Liver (tissue), 9 donors: ENCODE results near the gene SLC38A11. TPM values are rescaled to one million over a fixed set of nuclear protein-coding genes. Genes with fewer than 3 reads are reported as not detected.

Experiments used
- DNase-seq: peaks from one replicate; pipeline ENCODE4 v3.0.0-alpha.2; 2017; ENCODE audit warnings: low spot score
- H3K27ac ChIP-seq, 2 donors: one replicate each; pipeline ENCODE4 v1.7.0; 2013; ENCODE audit warnings: inconsistent platforms in 2 of 2, low read length in 2 of 2, control low read depth in 1 of 2, low read depth in 1 of 2, mild to moderate bottlenecking in 1 of 2
- H3K27me3 ChIP-seq, 4 donors: one replicate each; pipeline versions ENCODE4 v1.6.1 to v1.7.0; 2013; ENCODE audit warnings: low read length in 3 of 4, inconsistent platforms in 1 of 4, mild to moderate bottlenecking in 1 of 4, moderate library complexity in 1 of 4; ENCODE audit not compliant: control insufficient read depth in 4 of 4, insufficient read depth in 4 of 4
- H3K36me3 ChIP-seq, 4 donors: one replicate each; pipeline versions ENCODE4 v1.6.1 to v1.7.0; 2013; ENCODE audit warnings: low read length in 3 of 4, mild to moderate bottlenecking in 3 of 4, low read depth in 1 of 4, moderate library complexity in 1 of 4; ENCODE audit not compliant: control insufficient read depth in 4 of 4, insufficient read depth in 3 of 4
- H3K4me1 ChIP-seq, 4 donors: one replicate each; pipeline versions ENCODE4 v1.6.1 to v1.7.0; 2013; ENCODE audit warnings: low read length in 3 of 4, mild to moderate bottlenecking in 3 of 4, moderate library complexity in 1 of 4; ENCODE audit not compliant: control insufficient read depth in 4 of 4, insufficient read depth in 4 of 4
- H3K4me3 ChIP-seq, 3 donors: one replicate each; pipeline versions ENCODE4 v1.6.1 to v1.7.0; 2013; ENCODE audit warnings: low read length in 3 of 3, control low read depth in 1 of 3, low read depth in 1 of 3, mild to moderate bottlenecking in 1 of 3
- H3K9ac ChIP-seq, 2 donors: one replicate each; pipeline ENCODE4 v1.7.0; 2013; ENCODE audit warnings: low read length in 2 of 2, mild to moderate bottlenecking in 2 of 2, moderate library complexity in 2 of 2, control low read depth in 1 of 2, low read depth in 1 of 2
- H3K9me3 ChIP-seq, 4 donors: one replicate each; pipeline versions ENCODE4 v1.6.1 to v1.7.0; 2013; ENCODE audit warnings: low read length in 3 of 4; ENCODE audit not compliant: control insufficient read depth in 4 of 4
- ATF3 ChIP-seq: IDR thresholded peaks from 2 replicates; pipeline ENCODE4 v1.6.1; 2016; ENCODE audit warnings: antibody characterized with exemption
- EGR1 ChIP-seq, 2 donors: IDR thresholded peaks; 2 replicates each; pipeline ENCODE4 v1.6.1; 2016 to 2018; ENCODE audit warnings: antibody characterized with exemption in 2 of 2, low read depth in 2 of 2
- FOXA1 ChIP-seq: IDR thresholded peaks from 2 replicates; pipeline ENCODE4 v1.6.1; 2016; ENCODE audit warnings: antibody characterized with exemption
- FOXA2 ChIP-seq: IDR thresholded peaks from 2 replicates; pipeline ENCODE4 v1.6.1; 2016; ENCODE audit warnings: antibody characterized with exemption
- GABPA ChIP-seq, 2 donors: IDR thresholded peaks in 1 of 2; conservative IDR thresholded peaks in 1 of 2; 2 replicates each; pipeline ENCODE4 v1.6.1; 2016; ENCODE audit warnings: antibody characterized with exemption in 2 of 2, mild to moderate bottlenecking in 1 of 2, moderate library complexity in 1 of 2
- HNF4A ChIP-seq, 2 donors: conservative IDR thresholded peaks; 2 replicates each; pipeline ENCODE4 v1.6.1; 2016; ENCODE audit warnings: antibody characterized with exemption in 2 of 2, mild to moderate bottlenecking in 2 of 2
- HNF4G ChIP-seq: IDR thresholded peaks from 2 replicates; pipeline ENCODE4 v1.6.1; 2016; ENCODE audit warnings: antibody characterized with exemption
- NR2F2 ChIP-seq: IDR thresholded peaks from 2 replicates; pipeline ENCODE4 v1.6.1; 2016; ENCODE audit warnings: antibody characterized with exemption
- RAD21 ChIP-seq, 2 donors: IDR thresholded peaks; 2 replicates each; pipeline ENCODE4 v1.6.1; 2016; ENCODE audit warnings: antibody characterized with exemption in 2 of 2, mild to moderate bottlenecking in 2 of 2
- REST ChIP-seq: IDR thresholded peaks from 2 replicates; pipeline ENCODE4 v1.6.1; 2016; ENCODE audit warnings: antibody characterized with exemption, mild to moderate bottlenecking
- RXRA ChIP-seq, 2 donors: IDR thresholded peaks; 2 replicates each; pipeline ENCODE4 v1.6.1; 2017 to 2018; ENCODE audit warnings: antibody characterized with exemption in 2 of 2, mild to moderate bottlenecking in 1 of 2
- SP1 ChIP-seq: IDR thresholded peaks from 2 replicates; pipeline ENCODE4 v1.6.1; 2018; ENCODE audit warnings: antibody characterized with exemption, mild to moderate bottlenecking
- TAF1 ChIP-seq: conservative IDR thresholded peaks from 2 replicates; pipeline ENCODE4 v1.6.1; 2016; ENCODE audit warnings: antibody characterized with exemption, mild to moderate bottlenecking
- YY1 ChIP-seq: IDR thresholded peaks from 2 replicates; pipeline ENCODE4 v1.6.1; 2016; ENCODE audit warnings: antibody characterized with exemption, mild to moderate bottlenecking
- WGBS: extraction: QIAGEN DNeasy Blood & Tissue Kit; methylation state at CpG from one replicate; pipeline ENCODE4 v1.1.7; 2013; 5-methylcytosine and 5-hydroxymethylcytosine counted together
- polyA plus RNA-seq, 2 donors: library from polyadenylated mRNA; stranded (reverse) in 1 of 2; unstranded in 1 of 2; fragments of 200-250 nt in 1 of 2; fragments of >200 nt in 1 of 2; fragmentation: Nextera tagmentation in 1 of 2; extraction: Ambion mirVana in 1 of 2; gene quantifications; one replicate each; pipeline versions ENCODE4 v1.2.1 to v1.2.3, GENCODE V29; 2013 to 2015
- total RNA-seq, 2 donors: library from RNA; depleted of rRNA; stranded (reverse); fragments of >200 nt; gene quantifications; one replicate each; pipeline ENCODE4 v1.2.3, GENCODE V29; 2014
- TF ChIP-seq, protein P1 (sequence below): IDR thresholded peaks from 2 replicates; pipeline ENCODE4 v1.6.1; 2016; ENCODE audit warnings: antibody characterized with exemption
- donor health status: healthy.
- donor health status: healthy.
- donor health status: healthy.
- donor health status: healthy.
- donor health status: healthy.

SLC38A11 gene
- total and polyA plus RNA-seq, 4 donors = 0.54 to 3.3 (median 2.3) TPM

DNA sequence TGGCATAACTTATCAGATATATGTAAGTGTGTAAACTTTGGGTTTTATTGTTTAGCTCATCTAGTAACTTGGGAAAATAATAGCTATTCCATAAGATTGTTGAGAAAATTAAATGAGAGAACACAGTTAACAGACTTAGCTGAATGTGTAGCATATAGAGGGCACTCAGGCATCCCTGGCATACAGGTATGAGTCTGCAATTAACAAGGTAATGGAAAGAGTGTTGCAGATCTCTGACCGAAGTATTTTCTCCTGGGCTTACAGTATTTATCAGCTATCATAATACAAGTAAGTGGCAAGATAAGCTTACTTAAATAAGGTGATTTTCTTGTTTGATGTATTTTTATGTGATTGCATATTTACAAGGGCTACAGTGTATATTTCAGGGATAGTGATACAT, 105.8 kb downstream of the SLC38A11 start:
- no peaks in the 10 kb centered on the region for H3K36me3 ChIP-seq
- H3K4me3 ChIP-seq = no peak overlapping the region
- DNase-seq = no peak
- TF ChIP-seq SP1 = no peak
- TF ChIP-seq HNF4A (conservative IDR thresholded peaks at IDR 0.05) = no peak
- no peak for TF ChIP-seq HNF4G
- no peak for TF ChIP-seq FOXA1
- no peak for TF ChIP-seq NR2F2
- TF ChIP-seq REST = no peak
- no peak for TF ChIP-seq ATF3
- no peak for TF ChIP-seq TAF1
- no peak for TF ChIP-seq EGR1 (IDR thresholded peaks at IDR 0.05; ENCODE audit: low read depth in 2 of 2)
- no peaks in the 10 kb centered on the region for H3K27me3 ChIP-seq
- H3K4me1 ChIP-seq = peaks cover 0 to 4% (median 2%) of the 10 kb centered on the region in 4 donors
- no peak overlapping the region for H3K27ac ChIP-seq
- H3K9ac ChIP-seq = no peak overlapping the region
- no peaks in the 10 kb centered on the region for H3K9me3 ChIP-seq
- 76% methylated on average over 1 of the region's 1 CpG for WGBS

DNA sequence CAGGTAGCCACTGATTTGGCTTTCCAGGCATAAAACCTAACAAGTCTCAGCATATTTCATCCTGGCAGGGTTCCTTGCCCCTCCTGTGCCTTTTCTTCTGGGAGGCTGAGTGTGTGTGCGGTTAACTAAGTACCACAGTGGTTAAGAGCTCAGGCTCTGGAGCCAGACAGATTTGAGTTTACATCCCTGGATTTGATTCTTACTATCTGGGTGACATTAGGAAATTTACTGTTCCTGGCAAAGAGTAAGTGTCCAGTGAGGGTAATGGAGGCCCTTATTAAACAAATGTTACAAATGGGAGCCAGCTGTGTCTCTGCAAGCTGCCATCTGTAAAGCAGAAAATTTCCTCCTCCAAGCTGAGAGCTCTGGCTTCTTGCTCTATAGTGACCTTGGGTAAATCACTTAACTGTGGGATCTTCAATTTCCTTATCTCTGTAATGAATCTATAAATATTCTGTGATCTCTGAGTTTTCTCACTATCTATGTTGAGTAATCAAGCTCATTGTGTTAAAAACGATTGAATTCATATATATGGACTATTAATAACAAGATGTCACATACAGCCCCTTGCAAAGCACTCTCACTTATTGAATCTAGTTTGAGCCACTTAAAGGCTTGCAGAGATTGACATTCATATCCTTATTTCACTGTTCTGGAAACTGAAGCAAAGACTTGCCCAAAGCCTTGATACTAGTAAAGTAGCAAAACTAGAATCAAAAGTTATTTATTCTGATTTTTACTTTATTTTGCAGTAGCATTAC, 107.2 kb downstream of the SLC38A11 start:
- no peak for DNase-seq
- WGBS = 74% methylated on average over 2 of the region's 2 CpGs
- TF ChIP-seq HNF4A (conservative IDR thresholded peaks at IDR 0.05) (no peak), YY1 (peak; percentile 41)
- H3K36me3 ChIP-seq = no peaks in the 10 kb centered on the region
- H3K27ac ChIP-seq = no peak overlapping the region
- no peaks in the 10 kb centered on the region for H3K27me3 ChIP-seq
- no peak overlapping the region for H3K9ac ChIP-seq
- H3K9me3 ChIP-seq = no peaks in the 10 kb centered on the region
- peaks cover 0 to 8% (median 5%) of the 10 kb centered on the region in 4 donors for H3K4me1 ChIP-seq
- H3K4me3 ChIP-seq = no peak overlapping the region

GRCh38 chr2:164847291-164847690, 108.0 kb downstream of the SLC38A11 start:
- no peaks in the 10 kb centered on the region for H3K27me3 ChIP-seq
- peaks cover 0 to 15% (median 12%) of the 10 kb centered on the region in 4 donors for H3K4me1 ChIP-seq
- no peak overlapping the region for H3K9ac ChIP-seq
- H3K36me3 ChIP-seq = no peaks in the 10 kb centered on the region
- H3K4me3 ChIP-seq = no peak overlapping the region
- DNase-seq = no peak
- H3K27ac ChIP-seq = no peak overlapping the region
- 82% methylated on average over 4 of the region's 4 CpGs for whole genome bisulfite sequencing
- H3K9me3 ChIP-seq = no peaks in the 10 kb centered on the region
- no peak for TF ChIP-seq EGR1 (IDR thresholded peaks at IDR 0.05; ENCODE audit: low read depth in 2 of 2)
- no peak for TF ChIP-seq NR2F2
- TF ChIP-seq, protein P1, sequence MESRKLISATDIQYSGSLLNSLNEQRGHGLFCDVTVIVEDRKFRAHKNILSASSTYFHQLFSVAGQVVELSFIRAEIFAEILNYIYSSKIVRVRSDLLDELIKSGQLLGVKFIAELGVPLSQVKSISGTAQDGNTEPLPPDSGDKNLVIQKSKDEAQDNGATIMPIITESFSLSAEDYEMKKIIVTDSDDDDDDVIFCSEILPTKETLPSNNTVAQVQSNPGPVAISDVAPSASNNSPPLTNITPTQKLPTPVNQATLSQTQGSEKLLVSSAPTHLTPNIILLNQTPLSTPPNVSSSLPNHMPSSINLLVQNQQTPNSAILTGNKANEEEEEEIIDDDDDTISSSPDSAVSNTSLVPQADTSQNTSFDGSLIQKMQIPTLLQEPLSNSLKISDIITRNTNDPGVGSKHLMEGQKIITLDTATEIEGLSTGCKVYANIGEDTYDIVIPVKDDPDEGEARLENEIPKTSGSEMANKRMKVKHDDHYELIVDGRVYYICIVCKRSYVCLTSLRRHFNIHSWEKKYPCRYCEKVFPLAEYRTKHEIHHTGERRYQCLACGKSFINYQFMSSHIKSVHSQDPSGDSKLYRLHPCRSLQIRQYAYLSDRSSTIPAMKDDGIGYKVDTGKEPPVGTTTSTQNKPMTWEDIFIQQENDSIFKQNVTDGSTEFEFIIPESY = no peak
- no peak for TF ChIP-seq RXRA (IDR thresholded peaks at IDR 0.05)
- no peak for TF ChIP-seq GABPA (IDR thresholded peaks at IDR 0.05 in 1 of 2, conservative IDR thresholded peaks at IDR 0.05 in 1 of 2)
- no peak for TF ChIP-seq FOXA2
- TF ChIP-seq RAD21 (IDR thresholded peaks at IDR 0.05) = no peak
- TF ChIP-seq HNF4G = no peak
- TF ChIP-seq TAF1 = no peak
- TF ChIP-seq HNF4A (conservative IDR thresholded peaks at IDR 0.05) = no peak
- TF ChIP-seq YY1 = no peak
- no peak for TF ChIP-seq ATF3
- no peak for TF ChIP-seq REST
